Choroid plexus epithelial cell (primary cell): ENCODE measurements around the gene PRKAG3.

Source experiments
- DNase-seq: peaks from one replicate; pipeline ENCODE4 v3.0.0-alpha.2; 2010; ENCODE audit warnings: low read depth
- H3K4me3 ChIP-seq: 2 replicates; pipeline ENCODE4 v1.5.1; 2011; ENCODE audit warnings: low read depth, mild to moderate bottlenecking, control low read depth, low read length, moderate library complexity
- TF ChIP-seq, protein P1 (sequence below): conservative IDR thresholded peaks from 2 replicates; pipeline ENCODE4 v1.5.1; 2011; ENCODE audit warnings: low read depth, mild to moderate bottlenecking, control low read depth, inconsistent platforms, low read length, moderate library complexity

Gene PRKAG3

GRCh38 chr2:218829868-218830451 lies 1.6 kb downstream of the PRKAG3 start:
- H3K4me3 ChIP-seq: no peak overlapping the region
- DNase-seq: no peak

GRCh38 chr2:218828477-218828778 lies 3.2 kb downstream of the PRKAG3 start:
- TF ChIP-seq, protein P1, sequence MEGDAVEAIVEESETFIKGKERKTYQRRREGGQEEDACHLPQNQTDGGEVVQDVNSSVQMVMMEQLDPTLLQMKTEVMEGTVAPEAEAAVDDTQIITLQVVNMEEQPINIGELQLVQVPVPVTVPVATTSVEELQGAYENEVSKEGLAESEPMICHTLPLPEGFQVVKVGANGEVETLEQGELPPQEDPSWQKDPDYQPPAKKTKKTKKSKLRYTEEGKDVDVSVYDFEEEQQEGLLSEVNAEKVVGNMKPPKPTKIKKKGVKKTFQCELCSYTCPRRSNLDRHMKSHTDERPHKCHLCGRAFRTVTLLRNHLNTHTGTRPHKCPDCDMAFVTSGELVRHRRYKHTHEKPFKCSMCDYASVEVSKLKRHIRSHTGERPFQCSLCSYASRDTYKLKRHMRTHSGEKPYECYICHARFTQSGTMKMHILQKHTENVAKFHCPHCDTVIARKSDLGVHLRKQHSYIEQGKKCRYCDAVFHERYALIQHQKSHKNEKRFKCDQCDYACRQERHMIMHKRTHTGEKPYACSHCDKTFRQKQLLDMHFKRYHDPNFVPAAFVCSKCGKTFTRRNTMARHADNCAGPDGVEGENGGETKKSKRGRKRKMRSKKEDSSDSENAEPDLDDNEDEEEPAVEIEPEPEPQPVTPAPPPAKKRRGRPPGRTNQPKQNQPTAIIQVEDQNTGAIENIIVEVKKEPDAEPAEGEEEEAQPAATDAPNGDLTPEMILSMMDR: no peak
- DNase-seq: no peak
- H3K4me3 ChIP-seq: no peak overlapping the region

More at GRCh38 chr2:218829868-218830451, 1.6 kb downstream of the PRKAG3 start:
- TF ChIP-seq, protein P1: no peak

GRCh38 chr2:218827701-218828476 lies 3.7 kb downstream of the PRKAG3 start:
- TF ChIP-seq, protein P1: no peak
- DNase-seq: no peak

DNA sequence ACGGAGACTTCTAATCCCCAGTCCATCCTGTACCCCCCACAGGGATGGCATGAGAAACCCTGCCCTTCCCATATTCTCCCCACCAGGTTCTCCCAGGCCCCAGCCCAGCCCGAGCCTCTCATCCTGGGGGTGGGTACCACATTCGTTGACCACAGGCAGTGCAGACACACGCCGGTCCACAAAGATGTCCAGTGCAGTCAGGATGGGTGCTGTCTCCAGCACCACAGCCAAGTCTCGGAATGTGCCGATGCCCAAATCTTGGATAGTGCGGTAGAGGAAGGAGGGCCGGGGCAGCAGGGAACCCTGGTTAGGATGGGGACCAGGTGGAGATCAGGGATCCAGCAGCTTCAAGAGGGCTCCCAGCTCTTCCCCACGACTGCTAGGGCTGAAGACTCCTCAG lies 4.8 kb downstream of the PRKAG3 start:
- DNase-seq: no peak
- TF ChIP-seq, protein P1: no peak

More at GRCh38 chr2:218827701-218828476, 3.7 kb downstream of the PRKAG3 start:
- H3K4me3 ChIP-seq: no peak overlapping the region

GRCh38 chr2:218824004-218824403 lies 7.6 kb downstream of the PRKAG3 start:
- H3K4me3 ChIP-seq: no peak overlapping the region
- no peak for DNase-seq
- TF ChIP-seq, protein P1: no peak

More for the DNA sequence above, 4.8 kb downstream of the PRKAG3 start:
- H3K4me3 ChIP-seq: no peak overlapping the region

GRCh38 chr2:218823196-218823855 lies 8.3 kb downstream of the PRKAG3 start:
- H3K4me3 ChIP-seq: no peak overlapping the region
- TF ChIP-seq, protein P1: no peak
- DNase-seq: no peak
